Keratinocyte (primary cell): Measurements from ENCODE around the gene EFCAB6. TPM values are rescaled to one million over a fixed set of nuclear protein-coding genes. Genes with fewer than 3 reads are reported as not detected.

Experiments used
- DNase-seq: peaks from one replicate; pipeline ENCODE4 v3.0.0-alpha.2; 2011; ENCODE audit warnings: low read depth, missing footprints, low spot score
- FAIRE-seq: peaks from 2 replicates; lab custom pipeline; 2011; peaks lifted over from hg19 to GRCh38; lab: Jason Lieb, UNC
- H2AFZ ChIP-seq: 2 replicates; pipeline ENCODE4 v1.6.0; 2012; ENCODE audit warnings: low read length, control low read depth, inconsistent platforms; ENCODE audit not compliant: control insufficient read depth
- H3K27ac ChIP-seq: 2 replicates; pipeline ENCODE4 v1.5.1; 2011; ENCODE audit warnings: low read length; ENCODE audit not compliant: control insufficient read depth, insufficient read depth
- H3K27me3 ChIP-seq: 3 replicates; pipeline ENCODE4 v1.6.0; 2011; ENCODE audit warnings: low read length; ENCODE audit not compliant: control insufficient read depth, insufficient read depth; ENCODE audit errors: extremely low read depth
- H3K36me3 ChIP-seq, 2 experiments: 2 replicates in 1 of 2; 3 replicates in 1 of 2; pipeline ENCODE4 v1.5.1; 2011; ENCODE audit warnings: low read length in 2 of 2, mild to moderate bottlenecking in 1 of 2; ENCODE audit not compliant: control insufficient read depth in 2 of 2, insufficient read depth in 2 of 2; ENCODE audit errors: extremely low read depth in 1 of 2
- H3K4me1 ChIP-seq: 3 replicates; pipeline ENCODE4 v1.5.1; 2011; ENCODE audit warnings: low read length; ENCODE audit not compliant: control insufficient read depth, insufficient read depth; ENCODE audit errors: extremely low read depth
- H3K4me2 ChIP-seq: 3 replicates; pipeline ENCODE4 v1.6.0; 2011; ENCODE audit warnings: low read depth, low read length; ENCODE audit not compliant: control insufficient read depth, insufficient read depth; ENCODE audit errors: extremely low read depth
- H3K4me3 ChIP-seq, 3 experiments: fragments of 200-600 bp in 1 of 3; sonication (generic) in 1 of 3; 2 replicates in 2 of 3; 3 replicates in 1 of 3; pipeline ENCODE4 v1.5.1; 2011 to 2016; ENCODE audit warnings: low read length in 3 of 3, mild to moderate bottlenecking in 3 of 3, control low read depth in 2 of 3, inconsistent platforms in 1 of 3, low read depth in 1 of 3, mixed read lengths in 1 of 3, mixed run types in 1 of 3, moderate library complexity in 1 of 3; ENCODE audit not compliant: control insufficient read depth in 2 of 3, insufficient read depth in 2 of 3; ENCODE audit errors: extremely low read depth in 1 of 3
- H3K79me2 ChIP-seq: 2 replicates; pipeline ENCODE4 v1.6.0; 2012; ENCODE audit warnings: low read length; ENCODE audit not compliant: control insufficient read depth, insufficient read depth
- H3K9ac ChIP-seq: 3 replicates; pipeline ENCODE4 v1.6.0; 2011; ENCODE audit warnings: low read length; ENCODE audit not compliant: control insufficient read depth, insufficient read depth; ENCODE audit errors: extremely low read depth
- H3K9me1 ChIP-seq: 3 replicates; pipeline ENCODE4 v1.6.0; 2011; ENCODE audit warnings: low read length; ENCODE audit not compliant: control insufficient read depth, insufficient read depth; ENCODE audit errors: extremely low read depth
- H3K9me3 ChIP-seq: 2 replicates; pipeline ENCODE4 v1.5.1; 2012; ENCODE audit warnings: low read depth, low read length; ENCODE audit not compliant: control insufficient read depth
- H4K20me1 ChIP-seq: 3 replicates; pipeline ENCODE4 v1.6.0; 2011; ENCODE audit warnings: low read length; ENCODE audit not compliant: control insufficient read depth, insufficient read depth; ENCODE audit errors: extremely low read depth
- CTCF ChIP-seq, 3 experiments: IDR thresholded peaks in 1 of 3; conservative IDR thresholded peaks in 1 of 3; optimal IDR thresholded peaks in 1 of 3; 2 replicates in 2 of 3; 3 replicates in 1 of 3; pipeline versions ENCODE3 to v1.5.1; 2011; ENCODE audit warnings: low read length in 3 of 3, mild to moderate bottlenecking in 3 of 3, moderate library complexity in 2 of 3, control low read depth in 1 of 3, inconsistent platforms in 1 of 3; ENCODE audit not compliant: insufficient read depth in 2 of 3; ENCODE audit errors: extremely low read depth in 1 of 3
- EZH2 ChIP-seq: IDR thresholded peaks from one replicate; pipeline ENCODE4 v1.6.1; 2012; ENCODE audit warnings: inconsistent platforms, mild to moderate bottlenecking, low read length, moderate library complexity
- dilution Hi-C: fragments of 300-500 bp; cut with MboI; formaldehyde crosslinking; loops from one replicate; pipeline ENCODE4 v1.7.0; 2020; ENCODE audit warnings: low sequenced_read_pairs; ENCODE audit not compliant: extremely low pct_ligation_motif_present
- polyA plus RNA-seq, 5 experiments: library from polyadenylated mRNA; depleted of rRNA in 3 of 5; stranded (reverse) in 3 of 5; stranded (forward) in 1 of 5; unstranded in 1 of 5; fragments of >200 nt; gene quantifications; 1 replicate in 1 of 5; 2 replicates in 3 of 5; 3 replicates in 1 of 5; pipeline versions ENCODE4 v1.2.1 to v1.2.3, GENCODE V29; 2011 to 2012; ENCODE audit warnings: missing spikeins in 2 of 5, low read depth in 1 of 5, low replicate concordance in 1 of 5

The EFCAB6 gene
- polyA plus RNA-seq, 1 donor (not counting 4 experiments of a cell fraction or from before 2014, with no cell fraction given) = 0.18 TPM

- no peaks in the 10 kb centered on the region for H3K79me2 ChIP-seq
- H3K4me3 ChIP-seq = no peak overlapping the region
- no peak overlapping the region for H2AFZ ChIP-seq
- H3K4me1 ChIP-seq = no peaks in the 10 kb centered on the region
- TF ChIP-seq CTCF (optimal IDR thresholded peaks at IDR 0.05 in 1 of 3, IDR thresholded peaks at IDR 0.05 in 1 of 3, conservative IDR thresholded peaks at IDR 0.05 in 1 of 3; ENCODE audit: extremely low read depth in 1 of 3, insufficient read depth in 2 of 3, low read length in 3 of 3) = no peak
- no peak for TF ChIP-seq EZH2
- FAIRE-seq (no peak), DNase-seq (no peak)
- no peaks in the 10 kb centered on the region for H3K36me3 ChIP-seq
- no peaks in the 10 kb centered on the region for H3K9me3 ChIP-seq
- dilution Hi-C loops = no loop called here
- no peak overlapping the region for H3K4me2 ChIP-seq
- H3K9ac ChIP-seq = no peak overlapping the region
- no peaks in the 10 kb centered on the region for H4K20me1 ChIP-seq
- H3K27ac ChIP-seq = no peak overlapping the region
- H3K27me3 ChIP-seq = no peaks in the 10 kb centered on the region
- H3K9me1 ChIP-seq = no peaks in the 10 kb centered on the region
These were observed 321.8 kb downstream of the EFCAB6 start for GRCh38 chr22:43490311-43490710.

GRCh38 chr22:43488937-43489336 lies 323.2 kb downstream of the EFCAB6 start:
- TF ChIP-seq CTCF (optimal IDR thresholded peaks at IDR 0.05 in 1 of 3, IDR thresholded peaks at IDR 0.05 in 1 of 3, conservative IDR thresholded peaks at IDR 0.05 in 1 of 3; ENCODE audit: extremely low read depth in 1 of 3, insufficient read depth in 2 of 3, low read length in 3 of 3) (no peak), EZH2 (no peak)
- dilution Hi-C loops = no loop called here
- H3K9me1 ChIP-seq = no peaks in the 10 kb centered on the region
- H3K79me2 ChIP-seq = no peaks in the 10 kb centered on the region
- no peak for DNase-seq
- no peak overlapping the region for H3K4me3 ChIP-seq
- no peak overlapping the region for H3K9ac ChIP-seq
- H3K27me3 ChIP-seq = no peaks in the 10 kb centered on the region
- no peak for FAIRE-seq
- H3K4me1 ChIP-seq = no peaks in the 10 kb centered on the region
- H3K27ac ChIP-seq = no peak overlapping the region
- H2AFZ ChIP-seq = no peak overlapping the region
- H3K4me2 ChIP-seq = no peak overlapping the region
- H3K9me3 ChIP-seq = no peaks in the 10 kb centered on the region
- H4K20me1 ChIP-seq = no peaks in the 10 kb centered on the region
- H3K36me3 ChIP-seq = no peaks in the 10 kb centered on the region
